ENCODE results near the gene GPRC5C. TPM values are rescaled to one million over a fixed set of nuclear protein-coding genes. Genes with fewer than 3 reads are reported as not detected.

Gene GPRC5C
- total and polyA plus RNA-seq, 2 of the 8 experiments (the other 6 are each of a cell fraction or from before 2014, with no cell fraction given), result 18.3 to 55.8 TPM

- TF ChIP-seq, protein P1, sequence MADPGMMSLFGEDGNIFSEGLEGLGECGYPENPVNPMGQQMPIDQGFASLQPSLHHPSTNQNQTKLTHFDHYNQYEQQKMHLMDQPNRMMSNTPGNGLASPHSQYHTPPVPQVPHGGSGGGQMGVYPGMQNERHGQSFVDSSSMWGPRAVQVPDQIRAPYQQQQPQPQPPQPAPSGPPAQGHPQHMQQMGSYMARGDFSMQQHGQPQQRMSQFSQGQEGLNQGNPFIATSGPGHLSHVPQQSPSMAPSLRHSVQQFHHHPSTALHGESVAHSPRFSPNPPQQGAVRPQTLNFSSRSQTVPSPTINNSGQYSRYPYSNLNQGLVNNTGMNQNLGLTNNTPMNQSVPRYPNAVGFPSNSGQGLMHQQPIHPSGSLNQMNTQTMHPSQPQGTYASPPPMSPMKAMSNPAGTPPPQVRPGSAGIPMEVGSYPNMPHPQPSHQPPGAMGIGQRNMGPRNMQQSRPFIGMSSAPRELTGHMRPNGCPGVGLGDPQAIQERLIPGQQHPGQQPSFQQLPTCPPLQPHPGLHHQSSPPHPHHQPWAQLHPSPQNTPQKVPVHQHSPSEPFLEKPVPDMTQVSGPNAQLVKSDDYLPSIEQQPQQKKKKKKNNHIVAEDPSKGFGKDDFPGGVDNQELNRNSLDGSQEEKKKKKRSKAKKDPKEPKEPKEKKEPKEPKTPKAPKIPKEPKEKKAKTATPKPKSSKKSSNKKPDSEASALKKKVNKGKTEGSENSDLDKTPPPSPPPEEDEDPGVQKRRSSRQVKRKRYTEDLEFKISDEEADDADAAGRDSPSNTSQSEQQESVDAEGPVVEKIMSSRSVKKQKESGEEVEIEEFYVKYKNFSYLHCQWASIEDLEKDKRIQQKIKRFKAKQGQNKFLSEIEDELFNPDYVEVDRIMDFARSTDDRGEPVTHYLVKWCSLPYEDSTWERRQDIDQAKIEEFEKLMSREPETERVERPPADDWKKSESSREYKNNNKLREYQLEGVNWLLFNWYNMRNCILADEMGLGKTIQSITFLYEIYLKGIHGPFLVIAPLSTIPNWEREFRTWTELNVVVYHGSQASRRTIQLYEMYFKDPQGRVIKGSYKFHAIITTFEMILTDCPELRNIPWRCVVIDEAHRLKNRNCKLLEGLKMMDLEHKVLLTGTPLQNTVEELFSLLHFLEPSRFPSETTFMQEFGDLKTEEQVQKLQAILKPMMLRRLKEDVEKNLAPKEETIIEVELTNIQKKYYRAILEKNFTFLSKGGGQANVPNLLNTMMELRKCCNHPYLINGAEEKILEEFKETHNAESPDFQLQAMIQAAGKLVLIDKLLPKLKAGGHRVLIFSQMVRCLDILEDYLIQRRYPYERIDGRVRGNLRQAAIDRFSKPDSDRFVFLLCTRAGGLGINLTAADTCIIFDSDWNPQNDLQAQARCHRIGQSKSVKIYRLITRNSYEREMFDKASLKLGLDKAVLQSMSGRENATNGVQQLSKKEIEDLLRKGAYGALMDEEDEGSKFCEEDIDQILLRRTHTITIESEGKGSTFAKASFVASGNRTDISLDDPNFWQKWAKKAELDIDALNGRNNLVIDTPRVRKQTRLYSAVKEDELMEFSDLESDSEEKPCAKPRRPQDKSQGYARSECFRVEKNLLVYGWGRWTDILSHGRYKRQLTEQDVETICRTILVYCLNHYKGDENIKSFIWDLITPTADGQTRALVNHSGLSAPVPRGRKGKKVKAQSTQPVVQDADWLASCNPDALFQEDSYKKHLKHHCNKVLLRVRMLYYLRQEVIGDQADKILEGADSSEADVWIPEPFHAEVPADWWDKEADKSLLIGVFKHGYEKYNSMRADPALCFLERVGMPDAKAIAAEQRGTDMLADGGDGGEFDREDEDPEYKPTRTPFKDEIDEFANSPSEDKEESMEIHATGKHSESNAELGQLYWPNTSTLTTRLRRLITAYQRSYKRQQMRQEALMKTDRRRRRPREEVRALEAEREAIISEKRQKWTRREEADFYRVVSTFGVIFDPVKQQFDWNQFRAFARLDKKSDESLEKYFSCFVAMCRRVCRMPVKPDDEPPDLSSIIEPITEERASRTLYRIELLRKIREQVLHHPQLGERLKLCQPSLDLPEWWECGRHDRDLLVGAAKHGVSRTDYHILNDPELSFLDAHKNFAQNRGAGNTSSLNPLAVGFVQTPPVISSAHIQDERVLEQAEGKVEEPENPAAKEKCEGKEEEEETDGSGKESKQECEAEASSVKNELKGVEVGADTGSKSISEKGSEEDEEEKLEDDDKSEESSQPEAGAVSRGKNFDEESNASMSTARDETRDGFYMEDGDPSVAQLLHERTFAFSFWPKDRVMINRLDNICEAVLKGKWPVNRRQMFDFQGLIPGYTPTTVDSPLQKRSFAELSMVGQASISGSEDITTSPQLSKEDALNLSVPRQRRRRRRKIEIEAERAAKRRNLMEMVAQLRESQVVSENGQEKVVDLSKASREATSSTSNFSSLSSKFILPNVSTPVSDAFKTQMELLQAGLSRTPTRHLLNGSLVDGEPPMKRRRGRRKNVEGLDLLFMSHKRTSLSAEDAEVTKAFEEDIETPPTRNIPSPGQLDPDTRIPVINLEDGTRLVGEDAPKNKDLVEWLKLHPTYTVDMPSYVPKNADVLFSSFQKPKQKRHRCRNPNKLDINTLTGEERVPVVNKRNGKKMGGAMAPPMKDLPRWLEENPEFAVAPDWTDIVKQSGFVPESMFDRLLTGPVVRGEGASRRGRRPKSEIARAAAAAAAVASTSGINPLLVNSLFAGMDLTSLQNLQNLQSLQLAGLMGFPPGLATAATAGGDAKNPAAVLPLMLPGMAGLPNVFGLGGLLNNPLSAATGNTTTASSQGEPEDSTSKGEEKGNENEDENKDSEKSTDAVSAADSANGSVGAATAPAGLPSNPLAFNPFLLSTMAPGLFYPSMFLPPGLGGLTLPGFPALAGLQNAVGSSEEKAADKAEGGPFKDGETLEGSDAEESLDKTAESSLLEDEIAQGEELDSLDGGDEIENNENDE (IDR thresholded peaks at IDR 0.05; ENCODE audit: insufficient replicate concordance, low read length), result no peak
- TF ChIP-seq RAD21 (IDR thresholded peaks at IDR 0.05 in 1 of 2, conservative IDR thresholded peaks at IDR 0.05 in 1 of 2; ENCODE audit: low read depth in 2 of 2, low read length in 2 of 2) (no peak), SAP30 (IDR thresholded peaks at IDR 0.05; ENCODE audit: insufficient read depth, insufficient replicate concordance, low read length) (no peak)
Measured at GRCh38 chr17:74426551-74427047, 5.3 kb upstream of the GPRC5C start (continued).
